ENCODE results near the gene BMP7.

BMP7 gene

DNA sequence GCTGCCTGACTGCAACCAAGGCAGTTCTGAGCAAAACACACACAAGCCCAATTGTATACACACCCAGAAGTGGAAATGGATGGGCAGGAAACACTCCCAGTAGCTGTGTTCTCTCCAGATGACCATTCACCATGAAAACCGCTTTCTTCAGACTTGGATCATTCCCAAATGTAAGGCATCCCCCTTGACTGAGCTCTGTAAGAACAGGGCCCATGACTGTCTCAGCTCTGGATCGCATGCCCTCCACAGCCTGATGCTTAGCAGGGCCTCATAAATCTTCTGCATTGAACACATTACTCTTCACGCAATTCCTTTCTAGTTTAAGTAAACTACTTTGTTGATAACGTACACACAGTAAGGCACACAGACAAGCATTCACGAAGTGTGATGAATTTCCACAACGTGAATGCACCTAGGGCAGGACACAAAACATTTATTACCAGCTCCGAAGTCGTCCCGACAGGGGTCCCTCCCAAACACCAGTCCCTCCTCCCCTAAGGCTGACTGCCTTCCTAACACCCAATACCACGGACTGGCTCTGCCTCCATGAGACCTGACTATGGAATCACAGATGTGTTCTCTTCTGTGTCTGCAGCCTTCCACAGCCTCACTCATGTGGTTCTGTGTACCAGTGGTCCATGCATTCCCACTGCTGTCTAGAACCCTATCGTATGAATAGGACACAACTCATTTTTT, 31.7 kb downstream of the BMP7 start:
- in situ Hi-C loops (cut with MboI; ENCODE audit: low sequenced_read_pairs) = no loop called here

DNA sequence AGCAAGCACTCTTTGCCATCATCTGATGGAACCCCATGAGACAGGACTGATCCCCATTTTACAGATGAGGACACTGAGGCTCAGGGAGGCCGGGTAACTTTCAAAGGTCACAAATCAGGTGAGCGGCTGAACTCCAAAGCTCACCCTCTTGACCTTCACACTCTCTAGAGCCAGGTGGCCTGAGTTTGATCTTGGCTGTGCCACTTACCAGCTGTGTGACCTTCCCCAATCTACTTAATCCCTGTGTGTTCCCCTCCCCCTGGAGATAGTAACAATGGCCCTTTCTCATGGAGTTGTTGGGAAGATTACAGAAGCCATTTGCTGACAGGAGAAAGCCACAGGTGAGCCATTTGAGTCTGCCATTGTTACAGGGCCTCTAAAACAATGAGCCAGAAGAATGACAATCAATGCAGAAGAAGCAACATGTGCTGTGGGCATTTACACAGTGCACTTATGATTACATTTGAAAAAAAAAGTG, 34.5 kb downstream of the BMP7 start:
- in situ Hi-C loops (cut with MboI; ENCODE audit: low sequenced_read_pairs) = no loop called here

GRCh38 chr20:57231161-57231560, 35.3 kb downstream of the BMP7 start:
- in situ Hi-C loops (cut with MboI; ENCODE audit: low sequenced_read_pairs) = no loop called here

DNA sequence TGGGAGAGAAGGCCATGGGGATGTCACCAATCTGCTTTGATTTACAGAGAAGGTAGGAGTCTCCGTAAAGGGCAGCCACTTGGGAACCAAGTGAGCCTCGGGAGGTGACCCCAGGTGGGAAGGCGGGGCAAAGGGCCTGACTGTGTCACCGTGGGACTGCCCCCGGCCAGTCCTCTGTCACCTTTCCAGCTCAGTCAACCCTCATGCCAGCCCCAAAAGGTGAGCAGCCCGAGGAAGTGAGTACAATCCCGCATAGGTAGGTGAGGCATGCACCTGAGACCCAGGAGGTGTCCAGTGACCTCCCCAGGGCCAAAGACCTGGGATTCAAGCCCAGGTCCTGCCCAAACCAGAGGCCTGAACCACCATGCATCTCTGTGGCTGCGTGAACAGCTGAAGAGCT, 36.2 kb downstream of the BMP7 start:
- in situ Hi-C loops (cut with MboI; ENCODE audit: low sequenced_read_pairs) = no loop called here

GRCh38 chr20:57229490-57229889, 37.0 kb downstream of the BMP7 start:
- in situ Hi-C loops (cut with MboI; ENCODE audit: low sequenced_read_pairs) = no loop called here

DNA sequence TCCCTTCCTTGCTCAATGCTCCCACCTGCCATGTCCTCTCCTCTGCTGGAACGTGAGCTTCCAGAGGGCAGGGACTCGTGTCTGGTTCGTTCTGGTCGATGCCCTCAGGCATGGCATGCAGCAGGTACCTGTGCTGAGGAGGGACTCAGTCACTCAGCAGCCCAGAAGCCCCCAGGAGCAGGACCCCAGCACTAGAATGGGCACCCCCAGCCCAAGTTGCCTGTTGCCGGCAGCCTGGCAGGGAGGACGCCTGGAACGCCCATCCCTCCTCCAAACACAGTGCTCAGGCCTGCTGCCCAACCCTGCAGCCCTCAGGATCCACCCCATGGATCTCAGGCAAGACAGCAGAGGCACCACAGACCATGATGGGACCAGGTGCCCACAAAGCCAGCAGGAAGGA, 40.6 kb downstream of the BMP7 start:
- in situ Hi-C loops (cut with MboI; ENCODE audit: low sequenced_read_pairs) = no loop called here

- in situ Hi-C loops (cut with MboI; ENCODE audit: low sequenced_read_pairs) = no loop called here
Measured at GRCh38 chr20:57225197-57225733, 41.2 kb downstream of the BMP7 start.

- in situ Hi-C loops (cut with MboI; ENCODE audit: low sequenced_read_pairs) = no loop called here
Measured at GRCh38 chr20:57224641-57225138, 41.8 kb downstream of the BMP7 start.

DNA sequence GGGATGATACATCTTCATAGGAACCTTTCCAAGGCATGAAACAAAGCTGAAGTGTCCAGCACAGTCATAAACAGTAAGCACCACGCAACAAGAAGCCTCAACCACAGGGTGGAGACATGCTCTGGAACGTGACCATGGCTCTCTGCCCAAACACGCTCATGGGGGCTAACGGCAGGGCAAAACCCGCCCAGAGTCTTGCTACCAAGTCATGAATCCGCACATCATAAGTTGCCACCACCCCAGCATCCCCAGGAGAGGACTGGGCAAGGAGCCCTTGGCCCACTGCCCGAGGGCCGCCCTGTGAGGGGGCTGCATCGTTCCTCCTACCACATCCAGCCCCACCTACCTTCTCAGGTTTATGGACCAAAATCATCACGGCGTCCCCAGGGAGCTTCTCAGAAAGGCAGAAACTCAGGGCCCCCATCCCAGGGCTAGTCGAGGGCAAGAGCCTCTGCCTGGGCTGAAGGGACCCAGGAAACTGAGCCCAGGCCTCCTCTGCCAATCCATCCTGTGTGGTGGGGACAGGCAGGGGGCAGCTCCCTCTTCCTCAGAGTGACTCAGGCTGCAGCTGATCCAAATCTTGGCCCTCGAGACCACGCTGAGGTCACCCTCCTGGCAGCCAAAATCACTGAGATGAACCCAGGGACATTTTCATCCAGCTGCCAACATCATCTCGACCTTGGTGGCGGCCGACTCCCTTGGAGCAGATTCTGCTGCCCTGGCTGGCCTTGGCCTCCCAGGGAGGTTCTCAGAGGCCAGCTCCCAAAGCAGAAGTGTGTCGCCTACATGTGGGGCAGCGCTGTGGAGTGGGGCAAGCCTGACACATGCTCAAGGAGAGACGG, 42.6 kb downstream of the BMP7 start:
- in situ Hi-C loops (cut with MboI; ENCODE audit: low sequenced_read_pairs) = no loop called here

DNA sequence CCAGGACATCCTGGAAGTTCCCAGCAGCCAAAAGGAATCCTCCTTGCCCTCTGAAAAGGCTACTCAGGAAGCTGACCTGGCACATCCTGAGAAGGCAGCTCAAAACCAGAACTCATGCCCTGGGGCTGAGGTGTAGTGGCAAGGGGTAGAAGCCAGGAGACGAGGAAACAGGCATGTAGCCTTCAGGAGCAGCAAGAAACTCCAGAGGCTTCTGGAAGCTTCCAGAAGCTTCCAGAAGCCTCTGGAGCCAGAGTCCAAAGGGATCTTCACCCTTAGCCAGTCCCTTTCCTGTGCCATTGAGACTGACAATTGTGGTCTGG, 43.9 kb downstream of the BMP7 start:
- in situ Hi-C loops (cut with MboI; ENCODE audit: low sequenced_read_pairs) = no loop called here

- in situ Hi-C loops (cut with MboI; ENCODE audit: low sequenced_read_pairs) = no loop called here
Measured at GRCh38 chr20:57221916-57222630, 44.4 kb downstream of the BMP7 start.

DNA sequence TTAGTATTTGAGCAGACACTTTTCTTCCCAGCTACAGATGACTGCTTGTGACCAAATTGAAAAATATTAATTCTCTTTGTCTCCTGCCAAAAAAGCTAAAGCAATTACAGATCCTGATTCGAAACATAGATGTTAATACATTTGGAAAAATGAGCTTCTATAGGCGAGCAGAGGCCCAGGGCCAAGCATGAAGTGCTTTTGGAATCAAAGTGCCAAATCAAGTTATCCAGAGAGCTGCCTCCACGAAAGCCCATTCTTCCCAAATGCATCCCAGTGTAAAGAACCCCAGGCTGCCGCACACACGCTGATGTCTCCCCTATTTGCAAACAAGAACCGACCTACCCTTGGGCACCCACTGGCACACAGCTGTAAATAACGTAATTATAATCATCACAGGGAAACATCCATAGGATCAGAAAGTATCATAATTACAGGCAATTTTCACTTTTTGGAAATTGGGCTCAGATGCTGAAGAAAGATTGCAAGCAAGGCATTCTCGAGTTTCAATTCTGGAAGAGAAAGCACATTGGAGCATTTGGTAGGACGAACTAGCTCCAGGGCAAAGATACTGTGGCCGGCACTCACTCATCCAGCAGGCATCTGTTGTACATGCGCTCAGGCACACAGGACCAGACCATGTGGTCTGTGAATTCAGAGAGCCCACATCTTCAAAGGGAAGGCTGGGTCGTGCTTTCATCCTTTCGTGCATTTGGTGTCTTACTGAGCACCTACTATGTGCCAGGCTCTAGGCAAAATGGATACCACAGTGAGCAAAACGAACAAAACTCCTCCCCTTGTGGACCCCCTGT, 45.9 kb downstream of the BMP7 start:
- in situ Hi-C loops (cut with MboI; ENCODE audit: low sequenced_read_pairs) = no loop called here

GRCh38 chr20:57219071-57219677, 47.3 kb downstream of the BMP7 start:
- in situ Hi-C loops (cut with MboI; ENCODE audit: low sequenced_read_pairs) = no loop called here

GRCh38 chr20:57218489-57218888, 48.0 kb downstream of the BMP7 start:
- in situ Hi-C loops (cut with MboI; ENCODE audit: low sequenced_read_pairs) = no loop called here

- in situ Hi-C loops (cut with MboI; ENCODE audit: low sequenced_read_pairs) = no loop called here
Measured at GRCh38 chr20:57217802-57218201, 48.6 kb downstream of the BMP7 start.

DNA sequence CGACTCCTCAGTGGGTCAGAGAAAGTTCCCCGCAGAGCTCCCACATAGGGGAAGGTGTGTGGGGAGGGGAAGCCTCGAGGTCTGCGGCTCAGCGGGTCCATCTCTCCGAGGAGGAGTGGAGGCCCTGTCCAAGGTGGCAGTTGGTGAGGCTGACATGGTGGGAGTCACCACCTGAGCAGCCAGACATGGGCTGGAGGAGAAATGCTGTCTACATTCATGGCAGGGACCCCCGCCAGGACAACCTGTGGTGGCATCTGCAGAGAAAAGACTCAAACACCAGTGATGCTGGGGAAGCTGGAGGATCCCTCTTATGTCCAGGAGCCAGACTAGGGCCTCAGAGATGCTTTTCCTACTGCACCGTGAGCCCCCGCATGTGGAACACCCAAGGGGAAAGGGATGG, 49.8 kb downstream of the BMP7 start:
- in situ Hi-C loops (cut with MboI; ENCODE audit: low sequenced_read_pairs) = no loop called here

GRCh38 chr20:57215826-57216471, 50.5 kb downstream of the BMP7 start:
- in situ Hi-C loops (cut with MboI; ENCODE audit: low sequenced_read_pairs) = no loop called here

DNA sequence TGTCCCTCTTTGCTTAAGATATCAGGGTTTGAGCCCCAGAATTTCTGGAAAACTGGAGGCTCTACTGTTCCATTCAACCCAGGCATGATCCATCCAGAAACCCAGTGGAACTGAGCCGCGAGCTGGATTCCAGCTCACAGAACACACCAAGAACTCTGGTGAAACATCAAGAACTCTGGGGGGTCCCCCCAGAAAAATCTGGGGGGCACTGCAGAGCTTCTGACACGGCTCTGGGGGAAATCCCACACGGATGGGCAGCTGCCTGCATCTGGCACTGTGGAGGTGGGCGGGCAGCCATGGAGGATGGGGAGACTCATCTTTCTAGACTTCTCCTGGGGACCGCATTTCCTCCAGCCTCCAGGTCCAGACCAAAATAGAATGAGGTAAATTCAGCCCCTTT, 51.0 kb downstream of the BMP7 start:
- in situ Hi-C loops (cut with MboI; ENCODE audit: low sequenced_read_pairs) = no loop called here

GRCh38 chr20:57214948-57215347, 51.5 kb downstream of the BMP7 start:
- in situ Hi-C loops (cut with MboI; ENCODE audit: low sequenced_read_pairs) = no loop called here

- in situ Hi-C loops (cut with MboI; ENCODE audit: low sequenced_read_pairs) = no loop called here
Measured at GRCh38 chr20:57214427-57214826, 52.0 kb downstream of the BMP7 start.
